Suppressor macrophage treated with lipopolysaccharide for 4 hours (primary cell): ENCODE measurements around the gene FBXL16.

ENCODE experiments used
- DNase-seq: peaks from one replicate; pipeline ENCODE4 v3.0.0-alpha.2; 2020

Gene FBXL16

DNA sequence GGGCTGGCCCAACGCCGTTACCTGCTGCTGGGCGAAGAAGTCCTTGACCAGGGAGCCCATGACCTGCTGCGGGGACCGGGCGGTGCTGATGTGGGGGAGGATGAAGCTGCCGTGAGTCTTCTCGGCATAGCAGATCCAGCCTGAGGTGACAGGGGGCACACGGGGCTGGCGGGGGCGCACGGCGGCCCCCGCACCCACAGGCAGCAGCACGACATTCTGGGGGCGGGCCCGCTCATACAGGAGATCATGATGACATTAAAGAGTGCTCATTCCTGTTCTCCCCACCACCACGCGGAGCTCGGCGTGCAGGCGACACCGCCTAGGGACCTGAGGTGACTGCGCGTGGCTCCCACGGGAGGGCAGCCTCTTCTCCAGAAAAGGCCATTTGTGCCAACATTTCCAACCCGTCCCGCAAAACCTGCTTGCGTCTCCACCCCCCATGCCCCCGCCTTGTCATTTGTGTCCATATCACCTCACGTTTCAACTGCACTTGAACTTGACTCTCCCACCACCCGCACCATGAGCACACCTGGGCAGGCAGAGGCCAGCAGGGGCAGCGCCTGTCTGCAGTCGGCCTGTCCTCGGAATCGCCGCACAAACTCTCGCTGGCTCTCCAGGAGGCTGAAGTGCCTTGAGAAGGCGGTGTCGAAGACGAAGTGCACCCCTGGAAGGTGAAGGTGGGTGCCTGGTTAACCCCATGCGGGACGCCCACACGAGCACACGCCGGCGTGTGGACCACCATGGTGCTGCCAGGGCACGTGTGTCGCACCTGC lies 28.8 kb upstream of the FBXL16 start:
- DNase-seq, result no peak

DNA sequence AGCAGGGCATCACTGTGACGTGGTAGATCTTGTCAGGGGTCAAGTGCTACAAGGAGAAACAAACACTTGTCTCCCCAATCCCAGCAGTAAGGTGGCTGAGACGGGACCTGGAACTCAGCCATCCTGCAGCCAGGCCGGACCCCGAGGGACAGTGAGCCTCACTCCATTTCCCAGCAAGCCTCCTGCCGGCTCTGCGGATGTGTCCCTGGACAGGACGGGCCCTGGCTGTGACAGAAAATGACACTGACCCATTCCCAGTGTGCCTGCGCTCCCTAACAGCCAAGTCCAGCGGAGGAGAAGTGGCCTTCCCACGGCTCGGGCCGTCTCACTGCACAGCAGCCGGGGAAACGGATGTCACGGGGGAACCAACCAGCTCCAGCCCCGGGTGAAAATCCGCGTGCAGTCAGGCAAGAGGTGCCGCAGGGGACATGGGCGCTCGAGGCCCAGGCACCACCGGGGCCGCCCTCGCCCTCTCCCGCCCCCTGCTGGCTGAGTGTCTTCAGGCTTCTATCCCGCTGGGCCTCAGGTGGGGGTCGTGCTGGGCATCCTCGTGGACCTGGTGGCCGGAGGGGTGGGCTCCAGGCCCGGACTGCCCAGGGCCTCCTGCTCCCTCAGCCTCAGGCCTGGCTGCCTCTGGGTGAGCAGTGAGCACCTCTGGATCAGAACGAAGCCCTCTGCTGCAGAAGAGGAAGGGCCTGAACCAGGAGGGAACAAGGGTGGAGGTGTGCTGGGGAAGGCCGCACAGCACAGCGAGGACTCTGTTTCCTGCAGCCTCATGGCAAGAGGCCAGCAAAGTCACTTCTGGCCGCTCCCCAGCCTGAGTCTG lies 28.0 kb upstream of the FBXL16 start:
- no peak for DNase-seq

DNA sequence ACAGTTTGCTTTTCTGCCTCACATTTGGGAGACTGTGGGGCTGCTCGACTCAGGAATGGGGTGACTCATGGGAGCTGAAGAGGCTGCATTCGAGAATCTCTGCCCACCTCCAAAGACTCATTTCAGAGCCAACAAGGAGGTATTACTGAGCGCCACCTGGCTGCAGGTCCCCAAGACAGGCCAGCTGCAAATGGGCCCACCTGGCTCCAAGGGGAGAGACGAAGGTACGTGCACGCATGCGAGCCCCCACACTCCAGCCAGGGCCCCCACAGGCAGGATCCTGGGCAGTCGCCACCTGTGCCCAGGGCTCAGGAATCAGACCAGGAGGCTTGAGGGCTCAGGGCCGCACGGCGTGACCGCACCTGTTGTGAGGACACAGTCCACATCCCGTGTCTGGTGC lies 27.3 kb upstream of the FBXL16 start:
- DNase-seq, result no peak

DNA sequence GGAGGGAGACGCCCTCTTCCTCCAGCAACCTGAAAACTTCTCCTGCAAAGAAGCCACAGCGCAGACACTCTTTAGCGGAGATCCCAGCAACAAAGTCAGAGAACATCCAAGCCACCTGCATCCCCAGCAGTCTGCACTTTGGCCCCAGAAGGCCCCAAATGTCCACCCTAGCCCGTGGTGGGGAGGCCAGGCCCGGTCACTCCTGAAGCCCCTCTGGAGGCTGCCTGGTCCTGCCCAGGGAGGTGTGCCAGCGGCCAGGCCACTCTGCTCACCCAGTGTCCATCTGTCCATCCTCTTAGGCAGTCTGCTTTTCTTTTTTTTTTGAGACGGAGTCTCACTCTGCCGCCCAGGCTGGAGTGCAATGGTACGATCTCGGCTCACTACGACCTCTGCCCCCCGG lies 26.7 kb upstream of the FBXL16 start:
- no peak for DNase-seq

DNA sequence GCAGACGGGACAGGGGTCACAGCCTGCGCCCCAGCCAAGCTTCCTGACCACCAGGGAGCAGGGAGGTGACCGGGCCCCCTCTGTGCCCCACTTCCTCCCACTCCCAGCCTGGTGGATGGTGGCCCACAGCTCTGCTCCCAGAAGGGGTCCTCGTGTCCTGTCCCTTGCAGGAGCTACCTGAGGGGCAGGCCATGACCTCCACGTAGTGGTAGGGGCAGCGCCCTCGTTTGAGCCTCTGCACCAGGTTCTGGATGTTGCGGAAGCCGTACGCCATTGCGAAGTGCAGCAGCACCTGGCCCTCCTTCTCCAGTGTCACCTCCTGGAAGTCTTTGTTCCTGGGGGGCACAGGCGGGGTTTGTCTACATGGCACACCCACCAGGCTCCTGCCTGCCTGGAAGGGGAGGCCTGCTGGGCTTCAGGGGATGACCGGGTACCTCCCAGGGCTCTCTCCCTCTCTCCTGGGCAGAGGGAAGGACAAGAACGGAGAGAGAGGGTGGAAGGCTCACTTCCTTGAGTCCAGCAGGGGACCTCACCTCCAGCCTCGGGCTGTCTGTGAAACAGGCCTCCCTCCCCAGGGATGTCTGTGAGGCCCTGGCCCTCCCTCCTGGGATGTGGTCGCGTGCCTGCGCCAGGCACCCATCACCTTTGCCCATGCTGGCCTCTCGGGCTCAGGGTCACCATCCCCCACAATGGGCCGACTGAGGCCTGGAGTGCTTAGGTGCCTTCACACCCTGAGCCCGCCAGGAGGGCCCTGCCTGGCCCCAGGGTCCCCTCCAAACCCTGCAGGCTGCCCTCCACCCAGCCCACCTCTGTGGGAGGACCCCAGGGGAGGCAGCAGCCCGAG lies 25.3 kb upstream of the FBXL16 start:
- no peak for DNase-seq

DNA sequence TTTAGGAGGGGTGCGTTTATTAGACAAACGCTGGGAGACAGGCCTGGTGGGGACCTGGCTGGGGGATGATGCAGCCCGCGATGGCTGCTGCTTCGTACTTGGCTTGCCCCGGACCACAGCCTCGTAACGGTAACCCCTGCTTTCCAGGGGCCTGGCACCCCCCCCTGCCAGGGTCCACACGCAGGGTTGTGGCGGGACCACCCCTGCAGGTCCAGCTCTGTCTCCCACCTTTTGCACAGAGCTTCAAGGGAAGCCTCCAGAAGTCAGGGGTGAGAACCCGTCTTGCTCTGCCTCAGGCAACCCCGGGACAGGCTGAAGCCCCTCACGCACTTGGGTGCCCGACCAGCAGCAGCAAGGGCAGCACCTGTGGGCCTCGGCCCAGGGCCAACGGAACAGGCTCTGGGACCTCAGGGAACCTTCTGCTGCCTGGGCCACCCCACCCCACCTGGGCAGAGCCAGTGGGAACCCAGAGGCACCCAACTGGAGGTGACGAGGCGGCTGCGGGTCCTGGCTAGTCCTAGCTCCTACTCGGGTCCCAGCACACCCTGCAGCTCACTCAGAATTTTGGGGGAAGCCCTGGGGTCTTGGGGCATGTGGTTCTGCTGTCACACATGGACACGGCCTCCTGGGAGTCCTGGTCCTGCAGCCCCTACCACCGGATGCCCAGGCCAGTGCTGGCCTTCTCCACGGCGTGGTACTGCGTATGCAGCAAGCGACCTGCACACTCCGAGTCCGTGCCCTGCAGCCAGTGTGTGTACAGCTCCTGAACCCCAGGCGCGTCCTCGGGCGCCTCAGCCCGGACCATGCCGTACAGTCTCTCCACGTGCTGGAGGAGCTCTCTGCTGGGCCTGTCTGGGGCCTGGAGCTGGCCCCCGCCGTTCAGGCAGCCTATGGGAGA lies 24.4 kb upstream of the FBXL16 start:
- DNase-seq, result no peak

- no peak for DNase-seq
These were observed 23.5 kb upstream of the FBXL16 start for GRCh38 chr16:728890-729744.

DNA sequence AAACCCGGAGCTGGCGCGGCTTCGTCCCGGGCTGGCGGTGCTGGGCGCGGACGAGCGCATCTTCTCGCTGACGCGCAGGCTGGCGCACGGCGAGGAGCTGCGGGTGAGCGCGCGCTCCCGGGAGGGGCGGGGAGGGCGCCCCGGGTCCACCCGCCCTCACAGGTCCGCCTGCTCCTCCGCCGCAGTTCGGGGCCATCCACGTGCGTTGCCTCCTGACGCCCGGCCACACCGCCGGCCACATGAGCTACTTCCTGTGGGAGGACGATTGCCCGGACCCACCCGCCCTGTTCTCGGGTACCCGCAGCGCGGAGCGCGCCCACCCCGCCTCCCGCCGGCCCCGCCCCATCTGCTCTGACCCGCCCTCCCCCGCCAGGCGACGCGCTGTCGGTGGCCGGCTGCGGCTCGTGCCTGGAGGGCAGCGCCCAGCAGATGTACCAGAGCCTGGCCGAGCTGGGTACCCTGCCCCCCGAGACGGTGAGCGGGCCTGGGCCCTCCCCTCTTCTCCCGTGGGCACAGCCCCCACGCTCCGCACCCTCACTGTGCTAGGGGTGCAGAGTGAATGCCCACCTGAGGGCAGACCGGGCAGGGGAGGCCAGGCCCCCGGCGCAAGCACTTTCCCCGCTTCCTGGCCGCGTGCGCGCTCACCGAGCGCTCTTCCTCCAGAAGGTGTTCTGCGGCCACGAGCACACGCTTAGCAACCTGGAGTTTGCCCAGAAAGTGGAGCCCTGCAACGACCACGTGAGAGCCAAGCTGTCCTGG lies 22.7 kb upstream of the FBXL16 start:
- peak; percentile 56 for DNase-seq

GRCh38 chr16:727291-727977 lies 21.8 kb upstream of the FBXL16 start:
- DNase-seq, result no peak

DNA sequence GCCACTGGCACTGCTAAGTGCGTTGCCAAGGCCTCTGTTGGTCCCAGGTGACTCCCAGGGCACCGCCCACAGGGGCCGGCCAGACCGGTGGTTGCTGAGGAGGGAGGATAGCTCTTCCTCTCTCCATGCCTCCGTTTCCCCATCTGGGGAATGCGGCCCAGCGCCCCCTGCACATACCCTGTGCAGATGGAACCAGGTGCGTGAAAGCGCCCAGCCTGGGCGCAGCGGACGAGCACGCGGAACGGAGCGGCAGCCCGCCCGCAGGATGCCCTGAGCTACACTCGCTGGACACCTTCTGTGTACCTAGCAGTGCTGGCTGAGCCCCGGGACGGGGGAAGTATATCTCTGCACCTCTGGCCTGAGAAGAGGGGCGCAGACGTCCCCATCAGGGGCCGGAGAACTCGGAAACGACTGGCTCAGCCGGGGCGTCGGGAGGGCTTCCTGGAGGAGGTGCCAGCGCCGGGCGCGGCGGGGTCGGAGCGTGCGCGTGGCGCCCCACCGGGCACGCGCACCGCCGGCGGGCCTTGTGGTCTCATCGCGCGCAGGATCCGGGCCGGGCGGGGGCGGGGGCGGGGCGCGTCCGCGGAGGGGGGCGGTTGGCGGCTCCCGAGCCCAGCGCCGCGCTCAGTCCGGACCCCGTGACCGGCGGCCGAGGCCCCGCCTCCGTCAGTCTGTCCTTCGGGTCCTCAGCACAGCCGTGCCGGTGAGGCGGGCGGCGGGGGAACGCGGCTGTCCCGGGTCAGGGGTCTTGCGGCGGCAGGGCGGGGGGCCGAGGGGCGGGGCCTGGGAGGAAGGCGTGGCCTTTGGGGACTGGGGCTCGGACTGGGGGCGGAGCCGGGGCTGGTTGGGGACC lies 21.1 kb upstream of the FBXL16 start, which contains the start of the genes CCDC78 and HAGHL:
CCDC78 (minus strand) TSS at position 6 of the 853 bp plus-strand sequence. CDS start 76 bp downstream, outside the sequence.
HAGHL (plus strand) TSS at position 669 of the 853 bp plus-strand sequence. CDS start 404 bp downstream, outside the sequence.
- peak; percentile 43 for DNase-seq

DNA sequence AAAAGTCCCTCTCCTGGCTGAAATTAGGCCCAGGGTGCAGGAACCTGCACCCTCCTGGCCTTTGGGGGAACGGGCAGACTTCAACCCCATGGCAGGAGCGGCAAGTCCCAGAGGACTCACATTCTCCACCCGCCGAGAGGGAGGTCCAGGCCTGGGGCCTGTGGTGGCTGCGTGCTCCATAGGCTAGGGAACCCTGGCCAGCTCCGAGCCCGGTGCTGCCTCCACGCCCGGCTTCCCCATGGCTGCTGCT lies 20.5 kb upstream of the FBXL16 start:
- no peak for DNase-seq

DNA sequence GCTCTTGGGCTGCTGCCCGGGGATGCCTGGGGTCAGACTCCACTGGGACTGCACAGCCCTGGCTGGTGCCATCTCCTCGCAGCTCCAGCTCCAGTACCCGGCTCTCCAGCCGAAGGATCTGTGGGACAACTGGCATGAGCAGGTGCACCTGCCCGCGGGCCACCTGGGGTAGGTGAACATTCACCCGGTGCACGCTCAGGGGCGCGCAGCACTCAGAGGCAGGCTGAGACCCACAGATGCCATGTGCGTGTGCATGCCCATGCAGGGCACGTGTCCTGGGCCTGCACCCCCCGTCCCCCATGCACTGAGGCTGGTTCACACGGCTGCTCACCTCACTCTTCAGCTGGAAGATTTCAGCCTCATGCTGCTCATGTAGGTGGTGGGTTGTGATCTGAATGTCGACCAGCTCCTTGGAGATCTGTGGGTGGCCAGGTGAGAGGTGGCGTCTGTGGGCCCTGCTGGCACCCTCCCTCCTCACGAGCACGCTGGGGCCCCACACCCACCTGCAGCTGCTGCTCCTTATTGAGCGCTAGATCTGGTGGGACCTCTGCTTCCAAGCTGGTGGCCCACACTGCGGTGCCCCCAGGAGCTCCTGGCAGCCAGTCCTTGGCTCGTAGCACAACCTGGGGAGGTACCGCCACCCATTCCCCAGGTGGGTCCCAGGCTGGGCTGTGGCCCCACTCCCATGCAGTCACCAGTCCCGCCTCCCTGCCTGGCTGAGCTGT lies 20.0 kb upstream of the FBXL16 start:
- DNase-seq, result no peak

DNA sequence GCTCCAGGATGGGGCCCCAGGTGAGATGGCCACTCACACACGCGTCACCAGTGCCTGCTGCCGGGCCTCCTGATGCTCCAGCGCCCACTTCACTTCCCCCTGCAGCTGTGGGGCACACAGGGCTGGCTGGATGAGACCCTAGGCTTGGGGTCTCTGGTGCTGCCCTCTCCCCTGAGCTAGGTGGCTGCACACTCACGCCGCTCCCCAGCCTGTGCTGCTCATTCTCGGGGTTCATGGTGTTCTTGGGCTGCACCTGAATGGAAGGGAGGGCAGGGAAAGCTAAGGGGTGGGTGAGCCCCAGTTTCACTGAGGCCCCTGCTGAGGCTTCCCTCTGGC lies 19.4 kb upstream of the FBXL16 start:
- no peak for DNase-seq

- no peak for DNase-seq
These were observed 18.8 kb upstream of the FBXL16 start for GRCh38 chr16:724188-725040.

DNA sequence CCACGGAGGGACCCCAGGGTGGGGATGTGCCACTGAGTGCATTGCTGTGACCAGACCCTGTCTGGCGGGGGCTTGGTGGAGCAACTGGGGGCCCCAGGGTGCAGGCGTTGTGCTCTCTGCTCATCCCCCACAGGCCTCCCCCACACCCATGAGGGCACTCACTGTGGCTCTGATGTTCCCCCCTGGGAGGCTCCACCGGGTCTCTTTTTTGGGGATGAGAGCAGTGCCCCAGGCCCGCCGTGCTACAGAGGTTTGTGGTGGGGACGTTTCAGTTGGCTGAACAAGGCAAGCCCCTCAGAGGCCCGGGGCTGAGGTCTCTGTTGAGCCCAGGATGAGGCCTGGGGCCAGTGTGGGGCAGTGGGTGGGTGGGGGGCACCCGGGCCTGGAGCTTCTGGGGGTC lies 18.1 kb upstream of the FBXL16 start:
- DNase-seq, result no peak

DNA sequence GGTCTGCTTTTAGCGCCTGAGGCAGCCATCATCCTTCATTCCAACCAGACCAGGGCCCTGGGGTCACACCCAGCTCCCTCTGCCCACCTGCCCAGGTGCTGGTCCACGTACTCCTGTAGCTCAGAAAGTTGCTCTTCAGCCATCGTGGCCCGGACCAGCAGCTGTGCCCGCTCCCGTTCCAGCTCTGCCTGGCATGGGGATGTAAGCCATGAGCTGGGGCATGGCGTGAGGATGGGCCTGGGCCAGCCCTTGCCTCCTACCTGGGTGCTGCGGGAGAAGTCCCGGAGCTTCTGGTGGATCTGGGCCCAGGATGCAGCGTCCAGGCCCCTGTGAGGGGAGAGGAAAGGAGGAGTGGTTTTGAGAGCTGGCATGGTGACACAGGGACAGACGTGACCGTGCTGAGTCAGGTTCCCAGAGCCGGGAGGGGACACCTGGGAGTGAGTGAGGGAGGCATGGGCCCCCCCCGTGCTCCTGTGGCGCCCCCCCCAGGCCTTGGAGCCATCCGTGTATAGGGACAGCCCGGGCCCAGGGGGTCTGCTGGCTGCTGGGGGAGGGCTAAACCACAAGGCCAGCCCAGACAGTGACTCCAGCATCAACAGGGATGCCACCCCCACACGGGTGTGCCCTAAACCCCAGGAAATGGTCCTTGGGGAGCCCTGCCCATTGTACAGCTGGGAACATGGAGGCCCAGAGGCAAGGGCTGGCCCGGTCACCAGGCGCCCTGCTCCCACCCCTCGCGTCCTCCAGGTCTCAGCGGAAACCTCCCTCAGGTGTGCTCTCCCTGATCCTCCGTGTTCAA lies 17.4 kb upstream of the FBXL16 start:
- no peak for DNase-seq
